Measurements from ENCODE around the gene GPHA2. TPM values are rescaled to one million over a fixed set of nuclear protein-coding genes. Genes with fewer than 3 reads are reported as not detected.

The GPHA2 gene
- total RNA-seq, 3 donors from 2014 or later: not detected

GRCh38 chr11:64891880-64892279 lies 43.8 kb downstream of the GPHA2 start:
- intact Hi-C loops (cut with DNase I, micrococcal nuclease): loop anchor here (5.0 kb wide), 1 partner anchor 45 kb away; no protein-coding TSS in a partner anchor
- H3K36me3 ChIP-seq (ENCODE audit: low read depth): no peaks in the 10 kb centered on the region

GRCh38 chr11:64891215-64891848 lies 44.4 kb downstream of the GPHA2 start:
- TF ChIP-seq, protein P1, sequence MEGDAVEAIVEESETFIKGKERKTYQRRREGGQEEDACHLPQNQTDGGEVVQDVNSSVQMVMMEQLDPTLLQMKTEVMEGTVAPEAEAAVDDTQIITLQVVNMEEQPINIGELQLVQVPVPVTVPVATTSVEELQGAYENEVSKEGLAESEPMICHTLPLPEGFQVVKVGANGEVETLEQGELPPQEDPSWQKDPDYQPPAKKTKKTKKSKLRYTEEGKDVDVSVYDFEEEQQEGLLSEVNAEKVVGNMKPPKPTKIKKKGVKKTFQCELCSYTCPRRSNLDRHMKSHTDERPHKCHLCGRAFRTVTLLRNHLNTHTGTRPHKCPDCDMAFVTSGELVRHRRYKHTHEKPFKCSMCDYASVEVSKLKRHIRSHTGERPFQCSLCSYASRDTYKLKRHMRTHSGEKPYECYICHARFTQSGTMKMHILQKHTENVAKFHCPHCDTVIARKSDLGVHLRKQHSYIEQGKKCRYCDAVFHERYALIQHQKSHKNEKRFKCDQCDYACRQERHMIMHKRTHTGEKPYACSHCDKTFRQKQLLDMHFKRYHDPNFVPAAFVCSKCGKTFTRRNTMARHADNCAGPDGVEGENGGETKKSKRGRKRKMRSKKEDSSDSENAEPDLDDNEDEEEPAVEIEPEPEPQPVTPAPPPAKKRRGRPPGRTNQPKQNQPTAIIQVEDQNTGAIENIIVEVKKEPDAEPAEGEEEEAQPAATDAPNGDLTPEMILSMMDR (IDR thresholded peaks at IDR 0.05): peak; percentile 9
- peaks cover 20% of the 10 kb centered on the region for H3K4me1 ChIP-seq (ENCODE audit: low read depth)
- ATAC-seq: peak; percentile 43
- no peaks in the 10 kb centered on the region for H3K36me3 ChIP-seq (ENCODE audit: low read depth)
- peak overlapping the region; percentile 72 for H3K4me3 ChIP-seq
- peak; percentile 89 to 92 (median 91) for DNase-seq
- intact Hi-C loops (cut with DNase I, micrococcal nuclease): loop anchor here (5.0 kb wide), 1 partner anchor 44 kb away; no protein-coding TSS in a partner anchor
- H3K9me3 ChIP-seq: no peaks in the 10 kb centered on the region

More at GRCh38 chr11:64891880-64892279, 43.8 kb downstream of the GPHA2 start:
- H3K4me1 ChIP-seq (ENCODE audit: low read depth): peaks cover 20% of the 10 kb centered on the region
- peak overlapping the region; percentile 72 for H3K4me3 ChIP-seq
- no peaks in the 10 kb centered on the region for H3K9me3 ChIP-seq
- DNase-seq: no peak
- TF ChIP-seq, protein P1 (IDR thresholded peaks at IDR 0.05): no peak
- no peak for ATAC-seq

DNA sequence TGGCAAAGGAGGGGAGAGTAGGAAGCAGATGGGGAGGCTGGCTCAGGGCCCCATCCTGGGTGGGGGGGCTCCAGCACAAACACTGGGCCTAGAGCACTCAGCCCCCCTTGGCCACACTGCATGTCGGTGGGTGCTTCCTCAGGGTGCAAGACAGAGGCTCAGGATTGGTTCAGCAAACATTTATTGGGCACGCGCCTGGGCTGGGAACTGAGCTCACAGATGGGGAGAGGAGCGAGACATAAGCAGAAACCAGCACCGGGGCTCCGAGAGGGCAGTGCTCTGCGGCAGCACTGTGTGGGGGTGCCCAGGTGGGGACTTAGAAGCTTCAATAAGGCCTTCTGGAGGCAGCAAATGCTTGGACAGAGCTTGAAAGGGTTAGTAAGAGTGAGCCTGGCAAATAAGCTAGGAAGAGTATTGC lies 45.2 kb downstream of the GPHA2 start:
- TF ChIP-seq, protein P1 (IDR thresholded peaks at IDR 0.05): no peak
- peaks cover 20% of the 10 kb centered on the region for H3K4me1 ChIP-seq (ENCODE audit: low read depth)
- no peaks in the 10 kb centered on the region for H3K36me3 ChIP-seq (ENCODE audit: low read depth)
- intact Hi-C loops (cut with DNase I, micrococcal nuclease): loop anchor here (5.0 kb wide), 1 partner anchor 43 kb away; no protein-coding TSS in a partner anchor
- ATAC-seq (no peak), DNase-seq (no peak)
- H3K4me3 ChIP-seq: peak overlapping the region; percentile 72
- H3K9me3 ChIP-seq: no peaks in the 10 kb centered on the region

- H3K9me3 ChIP-seq: no peaks in the 10 kb centered on the region
- peaks cover 20% of the 10 kb centered on the region for H3K4me1 ChIP-seq (ENCODE audit: low read depth)
- no peaks in the 10 kb centered on the region for H3K36me3 ChIP-seq (ENCODE audit: low read depth)
- DNase-seq: peak; percentile 80 to 86 (median 82)
- intact Hi-C loops (cut with DNase I, micrococcal nuclease): no loop called here
- peak; percentile 42 for ATAC-seq
- H3K4me3 ChIP-seq: no peak overlapping the region
- TF ChIP-seq, protein P1 (IDR thresholded peaks at IDR 0.05): no peak
Measured at GRCh38 chr11:64888729-64889511, 46.8 kb downstream of the GPHA2 start.

DNA sequence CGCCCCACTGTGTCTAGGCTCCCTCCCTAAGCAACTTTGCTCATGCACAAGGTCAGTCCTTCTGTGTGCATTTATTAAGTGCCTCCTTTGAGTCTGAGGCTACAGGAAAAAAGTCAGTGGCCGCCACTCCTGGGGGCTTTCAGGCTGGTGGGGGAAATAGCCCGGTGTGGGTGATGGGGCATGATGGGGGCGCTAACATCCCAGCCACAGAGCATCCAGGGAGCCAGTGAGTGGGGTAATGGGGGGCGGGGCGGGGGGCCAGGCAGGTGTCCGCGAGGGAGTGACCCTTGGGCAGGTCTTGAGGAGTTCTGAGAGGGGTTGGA lies 47.3 kb downstream of the GPHA2 start:
- H3K4me1 ChIP-seq (ENCODE audit: low read depth): peaks cover 20% of the 10 kb centered on the region
- intact Hi-C loops (cut with DNase I, micrococcal nuclease): no loop called here
- TF ChIP-seq, protein P1 (IDR thresholded peaks at IDR 0.05): no peak
- H3K4me3 ChIP-seq: no peak overlapping the region
- ATAC-seq (no peak), DNase-seq (no peak)
- no peaks in the 10 kb centered on the region for H3K9me3 ChIP-seq
- no peaks in the 10 kb centered on the region for H3K36me3 ChIP-seq (ENCODE audit: low read depth)
